Pancreas (tissue), 10 donors: ENCODE measurements around the gene TEPSIN. TPM values are rescaled to one million over a fixed set of nuclear protein-coding genes. Genes with fewer than 3 reads are reported as not detected.
A peak's percentile ranks its signal among the peaks of the same experiment; 100 is the strongest.

Experiments
- ATAC-seq, 4 donors: fragments of 200-7000 bp; cut with Tn5 transposase; one replicate each; pipeline versions ENCODE4 v1.8.0 to v1.9.1; 2020; ENCODE audit warnings: mild to moderate bottlenecking in 4 of 4, moderate library complexity in 4 of 4
- DNase-seq, 6 donors: peaks; one replicate each; pipeline ENCODE4 v3.0.0-alpha.2; 2020
- FAIRE-seq: peaks from 2 replicates; lab custom pipeline; 2012; peaks lifted over from hg19 to GRCh38; lab: Jason Lieb, UNC
- H3K27ac ChIP-seq, 4 donors: fragments of 200-600 bp; sonication (generic); 1 replicate in 3 of 4; 2 replicates in 1 of 4; pipeline versions ENCODE4 v1.5.0 to v1.8.0; 2020
- H3K27me3 ChIP-seq, 4 donors: fragments of 200-600 bp; one replicate each; pipeline ENCODE4 v1.8.0; 2021
- H3K36me3 ChIP-seq, 3 donors: fragments of 200-600 bp; sonication (generic) in 1 of 3; one replicate each; pipeline versions ENCODE4 v1.5.0 to v1.8.0; 2020 to 2021
- H3K4me1 ChIP-seq, 3 donors: fragments of 200-600 bp; one replicate each; pipeline ENCODE4 v1.8.0; 2021
- H3K4me3 ChIP-seq, 4 donors: fragments of 200-600 bp; sonication (generic) in 2 of 4; one replicate each; pipeline versions ENCODE4 v1.5.0 to v1.8.0; 2020 to 2021
- H3K9me3 ChIP-seq, 4 donors: fragments of 200-600 bp; one replicate each; pipeline ENCODE4 v1.8.0; 2021
- WGBS, 2 donors: extraction: QIAGEN DNeasy Blood & Tissue Kit; methylation state at CpG; one replicate each; pipeline ENCODE4 v1.1.7; 2013; 5-methylcytosine and 5-hydroxymethylcytosine counted together
- intact Hi-C, 3 donors: fragments of 100-400 bp; cut with DNase I; formaldehyde crosslinking; loops; one replicate each; pipeline versions ENCODE4 v1.11.1 to v1.14.2; 2022
- polyA plus RNA-seq, 2 donors: library from polyadenylated mRNA; stranded (reverse); fragments of 200-250 nt; gene quantifications; one replicate each; pipeline ENCODE4 v1.2.3, GENCODE V29; 2013
- total RNA-seq, 6 donors: library from RNA; stranded (reverse); fragmentation: NEBNext Ultra II Directional in 4 of 6; extraction: Animal tissue kit (Norgen Biotek cat#: 25700) in 4 of 6; gene quantifications; one replicate each; pipeline versions ENCODE4 v1.2.1 to v1.2.4, GENCODE V29; 2021 to 2023
- TF ChIP-seq, protein P1 (sequence below), 4 donors: fragments of 200-600 bp; sonication (generic) in 3 of 4; IDR thresholded peaks; one replicate each; pipeline versions ENCODE4 v1.5.0 to v1.8.0; 2021; ENCODE audit warnings: antibody characterized with exemption in 4 of 4
- donor health status: healthy with polysubstance abuse.
- donor health status: DM: no; HTN: no; CAD: no; lungs with moderate emphysema.
- donor health status: DM: no; HTN: no; CAD: no.
- donor health status: control.
- donor health status: control.
- donor health status: Bipolar disorder and iron deficiency.
- donor health status: DM: yes; HTN: yes; CAD: no.
- donor health status: DM: no; HTN: no; CAD: no.
- donor health status: DM: no; HTN: no; CAD: no.
- donor health status: DM: yes; HTN: yes; CAD: no.

The TEPSIN gene
- total and polyA plus RNA-seq, 8 donors: 13.8 to 98.5 (median 18.9) TPM

- H3K27ac ChIP-seq: no peak overlapping the region
- 93 to 95% methylated on average over 11 of the region's 11 CpGs for WGBS, 2 donors
- no peak overlapping the region for H3K4me3 ChIP-seq
- H3K36me3 ChIP-seq: peaks cover 5 to 76% (median 16%) of the 10 kb centered on the region in 3 donors
- ATAC-seq (no peak), FAIRE-seq (no peak), DNase-seq (peak in 2 of 6 donors; percentile 10 to 56)
- TF ChIP-seq, protein P1, sequence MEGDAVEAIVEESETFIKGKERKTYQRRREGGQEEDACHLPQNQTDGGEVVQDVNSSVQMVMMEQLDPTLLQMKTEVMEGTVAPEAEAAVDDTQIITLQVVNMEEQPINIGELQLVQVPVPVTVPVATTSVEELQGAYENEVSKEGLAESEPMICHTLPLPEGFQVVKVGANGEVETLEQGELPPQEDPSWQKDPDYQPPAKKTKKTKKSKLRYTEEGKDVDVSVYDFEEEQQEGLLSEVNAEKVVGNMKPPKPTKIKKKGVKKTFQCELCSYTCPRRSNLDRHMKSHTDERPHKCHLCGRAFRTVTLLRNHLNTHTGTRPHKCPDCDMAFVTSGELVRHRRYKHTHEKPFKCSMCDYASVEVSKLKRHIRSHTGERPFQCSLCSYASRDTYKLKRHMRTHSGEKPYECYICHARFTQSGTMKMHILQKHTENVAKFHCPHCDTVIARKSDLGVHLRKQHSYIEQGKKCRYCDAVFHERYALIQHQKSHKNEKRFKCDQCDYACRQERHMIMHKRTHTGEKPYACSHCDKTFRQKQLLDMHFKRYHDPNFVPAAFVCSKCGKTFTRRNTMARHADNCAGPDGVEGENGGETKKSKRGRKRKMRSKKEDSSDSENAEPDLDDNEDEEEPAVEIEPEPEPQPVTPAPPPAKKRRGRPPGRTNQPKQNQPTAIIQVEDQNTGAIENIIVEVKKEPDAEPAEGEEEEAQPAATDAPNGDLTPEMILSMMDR (IDR thresholded peaks at IDR 0.05): no peak
- H3K27me3 ChIP-seq: no peaks in the 10 kb centered on the region
- intact Hi-C loops: no loop called here
- H3K9me3 ChIP-seq: no peaks in the 10 kb centered on the region
- H3K4me1 ChIP-seq: no peaks in the 10 kb centered on the region
Measured at GRCh38 chr17:81276781-81277180, 37.9 kb upstream of the TEPSIN start.

DNA sequence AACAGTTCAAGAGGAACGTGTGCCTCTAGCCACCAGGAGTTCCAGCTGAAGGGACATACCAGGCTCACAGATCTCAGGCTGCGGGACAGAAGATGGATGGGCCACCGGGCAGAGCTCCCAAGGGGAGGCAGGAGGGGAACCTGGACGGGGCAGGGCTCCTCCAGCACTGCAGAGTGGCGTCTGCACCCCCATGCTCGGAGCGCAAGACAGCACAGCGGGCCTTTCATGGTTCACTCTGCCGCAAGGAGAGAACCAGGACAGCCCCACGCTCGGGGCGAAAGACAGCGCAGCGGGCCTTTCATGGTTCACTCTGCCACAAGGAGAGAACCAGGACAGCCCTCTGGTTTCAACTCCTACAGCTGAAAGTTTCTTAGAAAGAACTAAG lies 35.6 kb upstream of the TEPSIN start:
- ATAC-seq (no peak), FAIRE-seq (no peak), DNase-seq (peak in 1 of 6 donors; percentile 21)
- Histone ChIP-seq H3K27ac (no peak overlapping the region), H3K27me3 (no peaks in the 10 kb centered on the region), H3K4me1 (no peaks in the 10 kb centered on the region), H3K4me3 (no peak overlapping the region), H3K36me3 (peaks cover 5 to 86% (median 24%) of the 10 kb centered on the region in 3 donors), H3K9me3 (no peaks in the 10 kb centered on the region)
- TF ChIP-seq, protein P1 (IDR thresholded peaks at IDR 0.05): no peak
- 94 to 96% methylated on average over 14 of the region's 14 CpGs for WGBS, 2 donors
- intact Hi-C loops: no loop called here

- H3K4me1 ChIP-seq: no peaks in the 10 kb centered on the region
- intact Hi-C loops: no loop called here
- no peak overlapping the region for H3K4me3 ChIP-seq
- TF ChIP-seq, protein P1 (IDR thresholded peaks at IDR 0.05): no peak
- H3K27me3 ChIP-seq: no peaks in the 10 kb centered on the region
- no peak for ATAC-seq
- no peak overlapping the region for H3K27ac ChIP-seq
- DNase-seq: peak in 2 of 6 donors; percentile 19 to 38
- WGBS, 2 donors: 93 to 94% methylated on average over 31 of the region's 31 CpGs
- no peaks in the 10 kb centered on the region for H3K9me3 ChIP-seq
- peaks cover 5 to 80% (median 26%) of the 10 kb centered on the region in 3 donors for H3K36me3 ChIP-seq
- no peak for FAIRE-seq
Measured at GRCh38 chr17:81273698-81274470, 35.0 kb upstream of the TEPSIN start.

GRCh38 chr17:81272616-81273015 lies 33.8 kb upstream of the TEPSIN start:
- Histone ChIP-seq H3K36me3 (peaks cover 0 to 76% (median 26%) of the 10 kb centered on the region in 3 donors), H3K27ac (no peak overlapping the region), H3K4me3 (no peak overlapping the region), H3K4me1 (no peaks in the 10 kb centered on the region), H3K9me3 (no peaks in the 10 kb centered on the region), H3K27me3 (no peaks in the 10 kb centered on the region)
- intact Hi-C loops: no loop called here
- WGBS, 2 donors: 57 to 70% methylated on average over 12 of the region's 12 CpGs
- peak in 3 of 4 donors; percentile 28 to 36 (median 33) for ATAC-seq
- no peak for FAIRE-seq
- peak in 3 of 6 donors; percentile 35 to 61 (median 39) for DNase-seq
- TF ChIP-seq, protein P1 (IDR thresholded peaks at IDR 0.05): no peak

GRCh38 chr17:81271226-81271625 lies 32.4 kb upstream of the TEPSIN start:
- WGBS, 2 donors: 96 to 98% methylated on average over 12 of the region's 12 CpGs
- ATAC-seq: no peak
- DNase-seq: peak in 1 of 6 donors; percentile 3
- Histone ChIP-seq H3K9me3 (no peaks in the 10 kb centered on the region), H3K36me3 (peaks cover 0 to 74% (median 26%) of the 10 kb centered on the region in 3 donors), H3K27ac (no peak overlapping the region), H3K27me3 (no peaks in the 10 kb centered on the region), H3K4me3 (no peak overlapping the region), H3K4me1 (no peaks in the 10 kb centered on the region)
- TF ChIP-seq, protein P1 (IDR thresholded peaks at IDR 0.05): no peak
- no peak for FAIRE-seq
- intact Hi-C loops: no loop called here
